Stimulated activated memory B cell treated with anti-CD40 and anti-IgM and Interleukin-4, amounts not matched to agents 10 μg/mL and 1 μg/mL and 100 μg/mL, for 72 hours (primary cell): ENCODE data around the gene DDX49.
A peak's percentile ranks its signal among the peaks of the same experiment; 100 is the strongest.
"Not testable (repeated sequence)": the region's sequence is repeated elsewhere in the genome, so short reads cannot be mapped to it uniquely, and the experiment has no call there.

Experiments used
- ATAC-seq: fragments of 150-1000 bp; cut with Tn5 transposase; 2 replicates; pipeline ENCODE4 v1.10.0; 2021
- H3K27ac Mint-ChIP-seq: one replicate; pipeline ENCODE4 v1.8.0; 2022; ENCODE audit warnings: mild to moderate bottlenecking, mixed read lengths
- H3K27me3 Mint-ChIP-seq: one replicate; pipeline ENCODE4 v1.8.0; 2022; ENCODE audit warnings: mixed read lengths
- H3K36me3 Mint-ChIP-seq: one replicate; pipeline ENCODE4 v1.8.0; 2022; ENCODE audit warnings: mixed read lengths
- H3K4me1 Mint-ChIP-seq: one replicate; pipeline ENCODE4 v1.8.0; 2022; ENCODE audit warnings: mixed read lengths
- H3K4me3 Mint-ChIP-seq: one replicate; pipeline ENCODE4 v1.8.0; 2022; ENCODE audit warnings: mild to moderate bottlenecking, moderate library complexity, mixed read lengths
- H3K9me3 Mint-ChIP-seq: one replicate; pipeline ENCODE4 v1.8.0; 2022; ENCODE audit warnings: mixed read lengths

Gene DDX49

GRCh38 chr19:18901491-18901890 lies 18.0 kb upstream of the DDX49 start:
- no peak overlapping the region for H3K27ac Mint-ChIP-seq
- H3K36me3 Mint-ChIP-seq = peaks cover 62% of the 10 kb centered on the region
- H3K9me3 Mint-ChIP-seq = no peaks in the 10 kb centered on the region
- no peak for ATAC-seq
- H3K27me3 Mint-ChIP-seq = peaks cover 15% of the 10 kb centered on the region
- no peak overlapping the region for H3K4me3 Mint-ChIP-seq
- peaks cover 13% of the 10 kb centered on the region for H3K4me1 Mint-ChIP-seq

GRCh38 chr19:18902519-18902918 lies 17.0 kb upstream of the DDX49 start:
- H3K4me1 Mint-ChIP-seq, H3K27ac Mint-ChIP-seq, ATAC-seq, H3K4me3 Mint-ChIP-seq, H3K9me3 Mint-ChIP-seq, H3K27me3 Mint-ChIP-seq: not testable (repeated sequence)
- H3K36me3 Mint-ChIP-seq = peaks cover 62% of the 10 kb centered on the region

- H3K9me3 Mint-ChIP-seq = no peaks in the 10 kb centered on the region
- H3K4me3 Mint-ChIP-seq = no peak overlapping the region
- ATAC-seq = no peak
- no peaks in the 10 kb centered on the region for H3K27me3 Mint-ChIP-seq
- peaks cover 62% of the 10 kb centered on the region for H3K36me3 Mint-ChIP-seq
- H3K4me1 Mint-ChIP-seq = no peaks in the 10 kb centered on the region
- no peak overlapping the region for H3K27ac Mint-ChIP-seq
Observed at GRCh38 chr19:18903156-18904037, 16.1 kb upstream of the DDX49 start.

GRCh38 chr19:18904334-18905057 lies 15.0 kb upstream of the DDX49 start:
- Mint-ChIP-seq H3K27me3 (no peaks in the 10 kb centered on the region), H3K36me3 (peaks cover 54% of the 10 kb centered on the region), H3K27ac (no peak overlapping the region), H3K4me3 (no peak overlapping the region), H3K9me3 (no peaks in the 10 kb centered on the region), H3K4me1 (no peaks in the 10 kb centered on the region)
- no peak for ATAC-seq

- Mint-ChIP-seq H3K27me3 (no peaks in the 10 kb centered on the region), H3K9me3 (no peaks in the 10 kb centered on the region), H3K27ac (no peak overlapping the region), H3K36me3 (peaks cover 54% of the 10 kb centered on the region), H3K4me3 (no peak overlapping the region), H3K4me1 (no peaks in the 10 kb centered on the region)
- ATAC-seq = no peak
Observed at GRCh38 chr19:18905058-18905456, 14.5 kb upstream of the DDX49 start.

- no peak overlapping the region for H3K4me3 Mint-ChIP-seq
- H3K36me3 Mint-ChIP-seq = peaks cover 48% of the 10 kb centered on the region
- no peak overlapping the region for H3K27ac Mint-ChIP-seq
- ATAC-seq = no peak
- no peaks in the 10 kb centered on the region for H3K27me3 Mint-ChIP-seq
- no peaks in the 10 kb centered on the region for H3K9me3 Mint-ChIP-seq
- H3K4me1 Mint-ChIP-seq = no peaks in the 10 kb centered on the region
Observed at GRCh38 chr19:18905513-18906236, 13.8 kb upstream of the DDX49 start.

- no peak overlapping the region for H3K4me3 Mint-ChIP-seq
- peaks cover 42% of the 10 kb centered on the region for H3K36me3 Mint-ChIP-seq
- no peak overlapping the region for H3K27ac Mint-ChIP-seq
- no peak for ATAC-seq
- H3K9me3 Mint-ChIP-seq = no peaks in the 10 kb centered on the region
- H3K4me1 Mint-ChIP-seq = no peaks in the 10 kb centered on the region
- H3K27me3 Mint-ChIP-seq = no peaks in the 10 kb centered on the region
Observed at GRCh38 chr19:18906605-18907519, 12.7 kb upstream of the DDX49 start.

- ATAC-seq = no peak
Observed at GRCh38 chr19:18908917-18909619, 10.4 kb upstream of the DDX49 start.

GRCh38 chr19:18910010-18910409 lies 9.5 kb upstream of the DDX49 start:
- ATAC-seq = no peak
- Mint-ChIP-seq H3K36me3 (peaks cover 33% of the 10 kb centered on the region), H3K4me3 (no peak overlapping the region), H3K9me3 (no peaks in the 10 kb centered on the region), H3K27ac (no peak overlapping the region), H3K4me1 (peaks cover 16% of the 10 kb centered on the region), H3K27me3 (no peaks in the 10 kb centered on the region)

More at GRCh38 chr19:18908917-18909619, 10.4 kb upstream of the DDX49 start:
- Mint-ChIP-seq H3K27me3 (no peaks in the 10 kb centered on the region), H3K4me1 (peaks cover 14% of the 10 kb centered on the region), H3K36me3 (peaks cover 34% of the 10 kb centered on the region), H3K4me3 (no peak overlapping the region), H3K27ac (no peak overlapping the region), H3K9me3 (no peaks in the 10 kb centered on the region)

- ATAC-seq = no peak
- Mint-ChIP-seq H3K27ac (no peak overlapping the region), H3K9me3 (no peaks in the 10 kb centered on the region), H3K4me3 (no peak overlapping the region), H3K27me3 (no peaks in the 10 kb centered on the region), H3K36me3 (peaks cover 29% of the 10 kb centered on the region), H3K4me1 (peaks cover 24% of the 10 kb centered on the region)
Observed at GRCh38 chr19:18910801-18911436, 8.6 kb upstream of the DDX49 start.

GRCh38 chr19:18912933-18913332 lies 6.6 kb upstream of the DDX49 start:
- Mint-ChIP-seq H3K4me3 (no peak overlapping the region), H3K36me3 (peaks cover 29% of the 10 kb centered on the region), H3K27me3 (no peaks in the 10 kb centered on the region), H3K27ac (no peak overlapping the region), H3K9me3 (no peaks in the 10 kb centered on the region), H3K4me1 (peaks cover 39% of the 10 kb centered on the region)
- no peak for ATAC-seq

GRCh38 chr19:18913466-18913865 lies 6.0 kb upstream of the DDX49 start:
- no peak overlapping the region for H3K27ac Mint-ChIP-seq
- H3K4me3 Mint-ChIP-seq = no peak overlapping the region
- H3K9me3 Mint-ChIP-seq = no peaks in the 10 kb centered on the region
- ATAC-seq = no peak
- peaks cover 43% of the 10 kb centered on the region for H3K4me1 Mint-ChIP-seq
- H3K36me3 Mint-ChIP-seq = peaks cover 29% of the 10 kb centered on the region
- no peaks in the 10 kb centered on the region for H3K27me3 Mint-ChIP-seq

GRCh38 chr19:18915639-18916038 lies 3.9 kb upstream of the DDX49 start:
- no peak for ATAC-seq
- no peaks in the 10 kb centered on the region for H3K27me3 Mint-ChIP-seq
- H3K4me3 Mint-ChIP-seq = no peak overlapping the region

GRCh38 chr19:18917593-18917992 lies 1.9 kb upstream of the DDX49 start:
- H3K27ac Mint-ChIP-seq, ATAC-seq, H3K27me3 Mint-ChIP-seq, H3K9me3 Mint-ChIP-seq: not testable (repeated sequence)
- Mint-ChIP-seq H3K4me1 (peaks cover 63% of the 10 kb centered on the region), H3K36me3 (peaks cover 38% of the 10 kb centered on the region), H3K4me3 (peak overlapping the region; percentile 65)

More at GRCh38 chr19:18915639-18916038, 3.9 kb upstream of the DDX49 start:
- Mint-ChIP-seq H3K4me1 (peaks cover 54% of the 10 kb centered on the region), H3K36me3 (peaks cover 22% of the 10 kb centered on the region), H3K9me3 (no peaks in the 10 kb centered on the region), H3K27ac (peak overlapping the region; percentile 30)
